Vagina (tissue), 2 donors: ENCODE results near the gene FAM153A.
"Not testable (repeated sequence)": the region's sequence is repeated elsewhere in the genome, so short reads cannot be mapped to it uniquely, and the experiment has no call there.

Source experiments
- CTCF ChIP-seq, 3 experiments: fragments of 450-650 bp in 2 of 3; fragments of 200-600 bp in 1 of 3; sonication (generic) in 1 of 3; IDR thresholded peaks; one replicate each; pipeline ENCODE4 v1.5.1; 2017 to 2019; ENCODE audit warnings: antibody characterized with exemption in 3 of 3, mild to moderate bottlenecking in 2 of 3, moderate library complexity in 2 of 3
- POLR2A ChIP-seq, 2 donors: fragments of 450-650 bp; IDR thresholded peaks; one replicate each; pipeline ENCODE4 v1.6.1; 2017; ENCODE audit warnings: antibody characterized with exemption in 2 of 2, mild to moderate bottlenecking in 2 of 2, moderate library complexity in 2 of 2

GRCh38 chr5:177798237-177798840, 15.6 kb upstream of the FAM153A start:
- TF ChIP-seq CTCF, POLR2A (IDR thresholded peaks at IDR 0.05): not testable (repeated sequence)
